Kasumi-1 (cell line): ENCODE measurements around the gene LY6G5B.

Experiments
- DNase-seq, 2 experiments: peaks; one replicate each; lab custom pipeline; 2025; lab: John Stamatoyannopoulos, UW

LY6G5B gene

GRCh38 chr6:31715022-31715958, 45.5 kb downstream of the LY6G5B start, which contains the start of gene LY6G6D:
TSS of gene LY6G6D (plus strand) at chr6:31715348. CDS start at chr6:31715356, 8 bp downstream.
- no peak for DNase-seq

- no peak for DNase-seq
These were observed 47.9 kb downstream of the LY6G5B start for GRCh38 chr6:31717499-31718222.

- DNase-seq: no peak
These were observed 48.5 kb downstream of the LY6G5B start for GRCh38 chr6:31718265-31718664.

GRCh38 chr6:31719001-31719400, 49.2 kb downstream of the LY6G5B start:
- DNase-seq: no peak

- no peak for DNase-seq
These were observed 50.5 kb downstream of the LY6G5B start for GRCh38 chr6:31720196-31720770.

- DNase-seq: no peak
These were observed 51.7 kb downstream of the LY6G5B start, which contains the start of gene LY6G6C for GRCh38 chr6:31721351-31722020. TSS of gene LY6G6C (minus strand) at chr6:31721746. CDS start at chr6:31721679, 67 bp downstream.

GRCh38 chr6:31722173-31722572, 52.4 kb downstream of the LY6G5B start:
- no peak for DNase-seq
